GM21515 (cell line): ENCODE data around the gene SPINK4.
A peak's percentile ranks its signal among the peaks of the same experiment; 100 is the strongest.

Experiments
- ATAC-seq: cut with Tn5 transposase; IDR thresholded peaks from one replicate; pipeline ENCODE4 v1.9.1; 2021; ENCODE audit not compliant: unreplicated experiment

The SPINK4 gene

GRCh38 chr9:33290247-33291030 is 50.5 kb downstream of the SPINK4 start, which contains the start of gene NFX1:
Gene NFX1, plus strand, starts transcription at chr9:33290516. Its CDS starts 57 bp downstream, at chr9:33290573.
- ATAC-seq, result peak; percentile 80

- no peak for ATAC-seq
These were observed 51.0 kb downstream of the SPINK4 start for GRCh38 chr9:33291031-33291397.

GRCh38 chr9:33291901-33292300 is 51.9 kb downstream of the SPINK4 start:
- ATAC-seq, result no peak

- ATAC-seq, result no peak
These were observed 53.8 kb downstream of the SPINK4 start for GRCh38 chr9:33293782-33294181.

GRCh38 chr9:33294670-33295432 is 54.9 kb downstream of the SPINK4 start:
- no peak for ATAC-seq

GRCh38 chr9:33295571-33295970 is 55.6 kb downstream of the SPINK4 start:
- ATAC-seq, result peak; percentile 39

- ATAC-seq, result peak; percentile 91
These were observed 57.5 kb downstream of the SPINK4 start for GRCh38 chr9:33297432-33297831.
